WTC11 (cell line): ENCODE data around the gene POP5. TPM values are rescaled to one million over a fixed set of nuclear protein-coding genes. Genes with fewer than 3 reads are reported as not detected.

ENCODE experiments used
- ARID4B ChIP-seq: sonication (generic); formaldehyde crosslinking; IDR thresholded peaks from 2 replicates; pipeline ENCODE4 v1.8.0; 2023; ENCODE audit warnings: missing genetic modification reagents, mild to moderate bottlenecking, borderline replicate concordance
- ATF1 ChIP-seq: sonication (generic); formaldehyde crosslinking; IDR thresholded peaks from 2 replicates; pipeline ENCODE4 v1.8.1; 2023; ENCODE audit warnings: mild to moderate bottlenecking, moderate library complexity, missing genetic modification reagents
- CDX4 ChIP-seq: fragments of 250-450 bp; sonication (Bioruptor Pico); IDR thresholded peaks from 2 replicates; pipeline ENCODE4 v1.9.0; 2021; ENCODE audit warnings: moderate library complexity, mild to moderate bottlenecking, inconsistent platforms, borderline replicate concordance
- E2F4 ChIP-seq: sonication (generic); formaldehyde crosslinking; IDR thresholded peaks from 2 replicates; pipeline ENCODE4 v1.8.1; 2022; ENCODE audit warnings: low read depth, mild to moderate bottlenecking, moderate library complexity, missing genetic modification reagents, borderline replicate concordance
- E2F5 ChIP-seq: sonication (generic); formaldehyde crosslinking; IDR thresholded peaks from 2 replicates; pipeline ENCODE4 v1.8.1; 2022; ENCODE audit warnings: mild to moderate bottlenecking, moderate library complexity, missing genetic modification reagents
- EMX1 ChIP-seq: fragments of 250-450 bp; sonication (Bioruptor Pico); IDR thresholded peaks from 2 replicates; pipeline ENCODE4 v1.8.0; 2021; ENCODE audit warnings: mild to moderate bottlenecking
- FOXJ3 ChIP-seq: sonication (generic); formaldehyde crosslinking; IDR thresholded peaks from 2 replicates; pipeline ENCODE4 v1.9.0; 2021; ENCODE audit warnings: missing genetic modification reagents, mild to moderate bottlenecking, borderline replicate concordance
- GABPB1 ChIP-seq: sonication (generic); formaldehyde crosslinking; IDR thresholded peaks from 2 replicates; pipeline ENCODE4 v1.8.1; 2023; ENCODE audit warnings: mild to moderate bottlenecking, missing genetic modification reagents
- GTF2I ChIP-seq: fragments of 250-450 bp; sonication (Bioruptor Pico); conservative IDR thresholded peaks from 2 replicates; pipeline ENCODE4 v1.4.0; 2021; ENCODE audit warnings: mild to moderate bottlenecking
- HMGA2 ChIP-seq: fragments of 250-450 bp; sonication (Bioruptor Pico); IDR thresholded peaks from 2 replicates; pipeline ENCODE4 v1.4.0; 2021; ENCODE audit warnings: mild to moderate bottlenecking, moderate library complexity
- HMGXB4 ChIP-seq: sonication (generic); formaldehyde crosslinking; IDR thresholded peaks from 2 replicates; pipeline ENCODE4 v1.8.1; 2023; ENCODE audit warnings: mild to moderate bottlenecking, moderate library complexity, missing genetic modification reagents
- IRF2 ChIP-seq: sonication (generic); formaldehyde crosslinking; IDR thresholded peaks from 2 replicates; pipeline ENCODE4 v1.8.0; 2022; ENCODE audit warnings: low read depth, missing genetic modification reagents, borderline replicate concordance
- MXD4 ChIP-seq: fragments of 250-450 bp; sonication (Bioruptor Pico); IDR thresholded peaks from 2 replicates; pipeline ENCODE4 v1.8.0; 2021; ENCODE audit warnings: mild to moderate bottlenecking, moderate library complexity, borderline replicate concordance
- MYBL2 ChIP-seq: sonication (generic); formaldehyde crosslinking; IDR thresholded peaks from 2 replicates; pipeline ENCODE4 v1.8.1; 2023; ENCODE audit warnings: mild to moderate bottlenecking, moderate library complexity, missing genetic modification reagents
- PREB ChIP-seq: sonication (generic); formaldehyde crosslinking; IDR thresholded peaks from 2 replicates; pipeline ENCODE4 v1.8.1; 2022; ENCODE audit warnings: mild to moderate bottlenecking, missing genetic modification reagents, moderate library complexity, borderline replicate concordance
- PRRX2 ChIP-seq: fragments of 250-450 bp; sonication (Bioruptor Pico); IDR thresholded peaks from 2 replicates; pipeline ENCODE4 v1.8.0; 2021; ENCODE audit warnings: mild to moderate bottlenecking
- RORB ChIP-seq: fragments of 250-450 bp; sonication (Bioruptor Pico); IDR thresholded peaks from 2 replicates; pipeline ENCODE4 v1.9.0; 2021; ENCODE audit warnings: mild to moderate bottlenecking
- SMAD3 ChIP-seq: sonication (generic); formaldehyde crosslinking; IDR thresholded peaks from 2 replicates; pipeline ENCODE4 v1.8.0; 2022; ENCODE audit warnings: missing genetic modification reagents, mild to moderate bottlenecking, borderline replicate concordance
- TP53 ChIP-seq: sonication (generic); formaldehyde crosslinking; IDR thresholded peaks from 2 replicates; pipeline ENCODE4 v1.8.1; 2023; ENCODE audit warnings: mild to moderate bottlenecking, missing genetic modification reagents
- USF1 ChIP-seq: sonication (generic); formaldehyde crosslinking; IDR thresholded peaks from 2 replicates; pipeline ENCODE4 v1.8.0; 2022; ENCODE audit warnings: mild to moderate bottlenecking, missing genetic modification reagents
- USF2 ChIP-seq: sonication (generic); formaldehyde crosslinking; IDR thresholded peaks from 2 replicates; pipeline ENCODE4 v1.8.1; 2023; ENCODE audit warnings: mild to moderate bottlenecking, missing genetic modification reagents, moderate library complexity
- ZBTB43 ChIP-seq: sonication (generic); formaldehyde crosslinking; IDR thresholded peaks from 2 replicates; pipeline ENCODE4 v1.8.1; 2023; ENCODE audit warnings: mild to moderate bottlenecking, missing genetic modification reagents
- ZNF416 ChIP-seq: fragments of 250-450 bp; sonication (Bioruptor Pico); IDR thresholded peaks from 2 replicates; pipeline ENCODE4 v1.9.0; 2021; ENCODE audit warnings: mild to moderate bottlenecking, inconsistent platforms
- ZNF671 ChIP-seq: fragments of 250-450 bp; sonication (Bioruptor Pico); IDR thresholded peaks from 2 replicates; pipeline ENCODE4 v1.8.0; 2021; ENCODE audit warnings: mild to moderate bottlenecking
- total RNA-seq: library from RNA; stranded (reverse); gene quantifications from 3 replicates; pipeline ENCODE4 v1.2.3, GENCODE V29; 2021

The POP5 gene
- total RNA-seq, 1 experiment from 2014 or later, result 54.7 TPM

- TF ChIP-seq ARID4B, result peak; percentile 89; the same call in 1 of the 2 replicates
- TF ChIP-seq PRRX2 (CRISPR knock-in tag), result no peak
- 0 out of 2 replicates have a peak, but pooled peaks have one; percentile 62 for TF ChIP-seq ZNF416
- 0 out of 2 replicates have a peak, but pooled peaks have one; percentile 32 for TF ChIP-seq MYBL2 (CRISPR knock-in tag)
- TF ChIP-seq RORB (CRISPR knock-in tag), result no peak
- TF ChIP-seq ZBTB43 (CRISPR knock-in tag), result 0 out of 2 replicates have a peak, but pooled peaks have one; percentile 16
- TF ChIP-seq USF1 (CRISPR knock-in tag), result no peak; the same call in 1 of the 2 replicates
- no peak for TF ChIP-seq CDX4
- TF ChIP-seq ATF1, result no peak
- peak; percentile 85; the same call in 1 of the 2 replicates for TF ChIP-seq HMGXB4 (CRISPR knock-in tag)
- no peak for TF ChIP-seq FOXJ3 (CRISPR knock-in tag)
- TF ChIP-seq GTF2I (CRISPR knock-in tag), result no peak
- no peak for TF ChIP-seq GABPB1
- no peak for TF ChIP-seq TP53 (CRISPR knock-in tag)
- no peak for TF ChIP-seq IRF2
- no peak for TF ChIP-seq EMX1 (CRISPR knock-in tag)
- TF ChIP-seq E2F5 (CRISPR knock-in tag), result no peak
- no peak; the same call in 1 of the 2 replicates for TF ChIP-seq ZNF671 (CRISPR knock-in tag)
- 0 out of 2 replicates have a peak, but pooled peaks have one; percentile 16 for TF ChIP-seq SMAD3 (CRISPR knock-in tag)
- TF ChIP-seq PREB, result no peak
- TF ChIP-seq E2F4, result no peak
- no peak for TF ChIP-seq HMGA2
- TF ChIP-seq USF2 (CRISPR knock-in tag), result no peak
- no peak for TF ChIP-seq MXD4 (CRISPR knock-in tag)
Measured at GRCh38 chr12:120580787-120581723, at the start of gene POP5 (continued).
